Measurements from ENCODE around the gene TRAK2. TPM values are rescaled to one million over a fixed set of nuclear protein-coding genes. Genes with fewer than 3 reads are reported as not detected.

Gene TRAK2
- total and polyA plus RNA-seq, 2 of the 8 experiments (the other 6 are each of a cell fraction or from before 2014, with no cell fraction given) = 4.5 to 15.7 TPM

DNA sequence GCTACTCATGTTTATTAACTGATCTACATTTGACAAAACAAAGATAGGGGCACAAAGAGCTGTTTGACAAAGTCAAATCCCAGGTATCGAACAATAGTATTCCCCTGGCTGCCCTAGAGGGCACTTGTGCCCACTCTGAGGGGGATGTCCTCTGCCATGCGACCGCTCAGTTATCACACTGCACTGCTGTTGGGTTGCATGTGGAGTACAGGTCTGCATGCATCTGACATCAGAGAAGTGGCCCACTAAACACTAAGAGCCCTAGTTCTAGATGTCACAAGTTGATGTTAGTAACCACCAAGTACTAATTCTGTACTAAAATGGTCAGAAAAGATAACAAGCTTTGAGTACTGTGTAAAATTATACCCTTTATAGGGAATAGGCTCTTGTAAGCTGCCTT, 74.0 kb downstream of the TRAK2 start (continued):
- TF ChIP-seq POLR2A (IDR thresholded peaks at IDR 0.05; ENCODE audit: control extremely low read depth in 1 of 2, low read depth in 2 of 2, low read length in 2 of 2) (no peak), SRF (IDR thresholded peaks at IDR 0.05; ENCODE audit: low read depth, low read length) (no peak), CTBP2 (IDR thresholded peaks at IDR 0.05; ENCODE audit: borderline replicate concordance, insufficient read depth, insufficient read length, low read length) (no peak), EZH2 (IDR thresholded peaks at IDR 0.05; ENCODE audit: low read depth, low read length, severe bottlenecking) (no peak), POU5F1 (IDR thresholded peaks at IDR 0.05; ENCODE audit: low read depth, low read length) (no peak), MAFK (IDR thresholded peaks at IDR 0.05; ENCODE audit: low read depth, low read length) (no peak)
- TF ChIP-seq, protein P1, sequence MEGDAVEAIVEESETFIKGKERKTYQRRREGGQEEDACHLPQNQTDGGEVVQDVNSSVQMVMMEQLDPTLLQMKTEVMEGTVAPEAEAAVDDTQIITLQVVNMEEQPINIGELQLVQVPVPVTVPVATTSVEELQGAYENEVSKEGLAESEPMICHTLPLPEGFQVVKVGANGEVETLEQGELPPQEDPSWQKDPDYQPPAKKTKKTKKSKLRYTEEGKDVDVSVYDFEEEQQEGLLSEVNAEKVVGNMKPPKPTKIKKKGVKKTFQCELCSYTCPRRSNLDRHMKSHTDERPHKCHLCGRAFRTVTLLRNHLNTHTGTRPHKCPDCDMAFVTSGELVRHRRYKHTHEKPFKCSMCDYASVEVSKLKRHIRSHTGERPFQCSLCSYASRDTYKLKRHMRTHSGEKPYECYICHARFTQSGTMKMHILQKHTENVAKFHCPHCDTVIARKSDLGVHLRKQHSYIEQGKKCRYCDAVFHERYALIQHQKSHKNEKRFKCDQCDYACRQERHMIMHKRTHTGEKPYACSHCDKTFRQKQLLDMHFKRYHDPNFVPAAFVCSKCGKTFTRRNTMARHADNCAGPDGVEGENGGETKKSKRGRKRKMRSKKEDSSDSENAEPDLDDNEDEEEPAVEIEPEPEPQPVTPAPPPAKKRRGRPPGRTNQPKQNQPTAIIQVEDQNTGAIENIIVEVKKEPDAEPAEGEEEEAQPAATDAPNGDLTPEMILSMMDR (IDR thresholded peaks at IDR 0.05; ENCODE audit: control extremely low read depth in 1 of 3, insufficient read depth in 1 of 3, low read depth in 1 of 3, low read length in 3 of 3) = no peak

Measured in H1 (cell line).